ENCODE data around the gene ADCY5. TPM values are rescaled to one million over a fixed set of nuclear protein-coding genes. Genes with fewer than 3 reads are reported as not detected.

The ADCY5 gene
- total RNA-seq, 1 experiment from 2014 or later: 0.49 TPM

DNA sequence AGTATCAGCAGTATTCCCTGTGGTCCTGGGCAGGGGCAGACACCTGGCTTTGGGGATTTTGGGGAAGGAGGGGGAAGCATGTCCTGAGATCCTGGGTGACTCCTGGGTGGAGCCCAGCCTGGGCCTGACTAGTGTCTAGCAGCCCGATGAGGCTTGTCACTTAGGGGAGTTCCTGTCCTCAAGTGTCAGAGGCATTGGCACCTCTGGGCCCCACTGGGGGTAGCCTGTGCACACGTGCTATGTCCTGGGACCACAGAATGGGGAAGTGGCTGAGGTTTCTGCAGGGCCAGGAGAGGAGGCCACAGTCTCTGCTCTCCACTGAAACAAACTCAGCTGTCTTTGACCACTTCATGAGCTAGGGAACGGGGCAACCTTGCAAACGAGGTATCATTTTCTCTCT is 31.5 kb upstream of the ADCY5 start:
- ChIA-PET RAD21 (ENCODE audit: low non-redundant PET in 1 of 2, low total read pairs in 2 of 2, uncharacterized antibody in 2 of 2, unreplicated experiment in 2 of 2) (no interaction called here), CTCF (no interaction called here), POLR2A (no interaction called here)
- H3K27me3 ChIP-seq (ENCODE audit: insufficient read depth, low read length): peaks cover 5% of the 10 kb centered on the region; the same call in 1 of the 2 replicates
- no peak overlapping the region for H3K4me2 ChIP-seq (ENCODE audit: low read length)
- no peak overlapping the region for H2AFZ ChIP-seq (ENCODE audit: low read depth, low read length, poor library complexity, severe bottlenecking)
- H3K36me3 ChIP-seq (ENCODE audit: control insufficient read depth in 1 of 2, insufficient read depth in 2 of 2, low read length in 2 of 2): no peaks in the 10 kb centered on the region
- intact Hi-C loops (cut with micrococcal nuclease): no loop called here
- no peak for DNase-seq (ENCODE audit: low read depth, low spot score)
- no peak overlapping the region for H3K4me3 ChIP-seq (replicated peaks in 1 of 2; ENCODE audit: low read depth in 1 of 2, low read length in 2 of 2)
- no peak for ATAC-seq
- no TSS peak for BruUV-seq (replicated peaks)
- H3K9me2 ChIP-seq (ENCODE audit: insufficient read depth): no peaks in the 10 kb centered on the region
- no peak for TF ChIP-seq FOSL1 (IDR thresholded peaks at IDR 0.05; ENCODE audit: low read depth)
- TF ChIP-seq CBX3 (IDR thresholded peaks at IDR 0.05; ENCODE audit: low read depth): no peak
- no peak for TF ChIP-seq POLR2A (IDR thresholded peaks at IDR 0.05; ENCODE audit: borderline replicate concordance, extremely low read depth, insufficient read depth, insufficient read length)
- TF ChIP-seq POLR2AphosphoS5 (IDR thresholded peaks at IDR 0.05; ENCODE audit: low read depth, low read length): no peak
- TF ChIP-seq, protein P1, sequence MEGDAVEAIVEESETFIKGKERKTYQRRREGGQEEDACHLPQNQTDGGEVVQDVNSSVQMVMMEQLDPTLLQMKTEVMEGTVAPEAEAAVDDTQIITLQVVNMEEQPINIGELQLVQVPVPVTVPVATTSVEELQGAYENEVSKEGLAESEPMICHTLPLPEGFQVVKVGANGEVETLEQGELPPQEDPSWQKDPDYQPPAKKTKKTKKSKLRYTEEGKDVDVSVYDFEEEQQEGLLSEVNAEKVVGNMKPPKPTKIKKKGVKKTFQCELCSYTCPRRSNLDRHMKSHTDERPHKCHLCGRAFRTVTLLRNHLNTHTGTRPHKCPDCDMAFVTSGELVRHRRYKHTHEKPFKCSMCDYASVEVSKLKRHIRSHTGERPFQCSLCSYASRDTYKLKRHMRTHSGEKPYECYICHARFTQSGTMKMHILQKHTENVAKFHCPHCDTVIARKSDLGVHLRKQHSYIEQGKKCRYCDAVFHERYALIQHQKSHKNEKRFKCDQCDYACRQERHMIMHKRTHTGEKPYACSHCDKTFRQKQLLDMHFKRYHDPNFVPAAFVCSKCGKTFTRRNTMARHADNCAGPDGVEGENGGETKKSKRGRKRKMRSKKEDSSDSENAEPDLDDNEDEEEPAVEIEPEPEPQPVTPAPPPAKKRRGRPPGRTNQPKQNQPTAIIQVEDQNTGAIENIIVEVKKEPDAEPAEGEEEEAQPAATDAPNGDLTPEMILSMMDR (IDR thresholded peaks at IDR 0.05 in 2 of 3, conservative IDR thresholded peaks at IDR 0.05 in 1 of 3; ENCODE audit: borderline replicate concordance in 1 of 3, insufficient read depth in 1 of 3, low read depth in 2 of 3, low read length in 2 of 3): no peak
- TF ChIP-seq, protein P2, sequence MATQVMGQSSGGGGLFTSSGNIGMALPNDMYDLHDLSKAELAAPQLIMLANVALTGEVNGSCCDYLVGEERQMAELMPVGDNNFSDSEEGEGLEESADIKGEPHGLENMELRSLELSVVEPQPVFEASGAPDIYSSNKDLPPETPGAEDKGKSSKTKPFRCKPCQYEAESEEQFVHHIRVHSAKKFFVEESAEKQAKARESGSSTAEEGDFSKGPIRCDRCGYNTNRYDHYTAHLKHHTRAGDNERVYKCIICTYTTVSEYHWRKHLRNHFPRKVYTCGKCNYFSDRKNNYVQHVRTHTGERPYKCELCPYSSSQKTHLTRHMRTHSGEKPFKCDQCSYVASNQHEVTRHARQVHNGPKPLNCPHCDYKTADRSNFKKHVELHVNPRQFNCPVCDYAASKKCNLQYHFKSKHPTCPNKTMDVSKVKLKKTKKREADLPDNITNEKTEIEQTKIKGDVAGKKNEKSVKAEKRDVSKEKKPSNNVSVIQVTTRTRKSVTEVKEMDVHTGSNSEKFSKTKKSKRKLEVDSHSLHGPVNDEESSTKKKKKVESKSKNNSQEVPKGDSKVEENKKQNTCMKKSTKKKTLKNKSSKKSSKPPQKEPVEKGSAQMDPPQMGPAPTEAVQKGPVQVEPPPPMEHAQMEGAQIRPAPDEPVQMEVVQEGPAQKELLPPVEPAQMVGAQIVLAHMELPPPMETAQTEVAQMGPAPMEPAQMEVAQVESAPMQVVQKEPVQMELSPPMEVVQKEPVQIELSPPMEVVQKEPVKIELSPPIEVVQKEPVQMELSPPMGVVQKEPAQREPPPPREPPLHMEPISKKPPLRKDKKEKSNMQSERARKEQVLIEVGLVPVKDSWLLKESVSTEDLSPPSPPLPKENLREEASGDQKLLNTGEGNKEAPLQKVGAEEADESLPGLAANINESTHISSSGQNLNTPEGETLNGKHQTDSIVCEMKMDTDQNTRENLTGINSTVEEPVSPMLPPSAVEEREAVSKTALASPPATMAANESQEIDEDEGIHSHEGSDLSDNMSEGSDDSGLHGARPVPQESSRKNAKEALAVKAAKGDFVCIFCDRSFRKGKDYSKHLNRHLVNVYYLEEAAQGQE (IDR thresholded peaks at IDR 0.05; ENCODE audit: low read depth): no peak
- no peak for TF ChIP-seq YY1 (IDR thresholded peaks at IDR 0.05; ENCODE audit: extremely low read depth, insufficient replicate concordance, low read depth, low read length)
- TF ChIP-seq, protein P3, sequence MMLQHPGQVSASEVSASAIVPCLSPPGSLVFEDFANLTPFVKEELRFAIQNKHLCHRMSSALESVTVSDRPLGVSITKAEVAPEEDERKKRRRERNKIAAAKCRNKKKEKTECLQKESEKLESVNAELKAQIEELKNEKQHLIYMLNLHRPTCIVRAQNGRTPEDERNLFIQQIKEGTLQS (IDR thresholded peaks at IDR 0.05): no peak
- no peak for TF ChIP-seq EGR1 (IDR thresholded peaks at IDR 0.05; ENCODE audit: low read depth)
- no peak for TF ChIP-seq CEBPB (IDR thresholded peaks at IDR 0.05; ENCODE audit: low read depth)
- no peak for TF ChIP-seq EZH2phosphoT487 (IDR thresholded peaks at IDR 0.05; ENCODE audit: borderline replicate concordance)
- no peak for TF ChIP-seq EZH2 (IDR thresholded peaks at IDR 0.05)
- no peaks in the 10 kb centered on the region for H3K4me1 ChIP-seq (ENCODE audit: control insufficient read depth in 1 of 2, insufficient read depth in 2 of 2, low read length in 2 of 2)
- no peaks in the 10 kb centered on the region for H4K20me1 ChIP-seq (ENCODE audit: insufficient read depth)
- H3K9me3 ChIP-seq (ENCODE audit: control insufficient read depth in 1 of 2, insufficient read depth in 1 of 2, low read depth in 1 of 2, low read length in 2 of 2): no peaks in the 10 kb centered on the region
- H3K9ac ChIP-seq (ENCODE audit: low read length): no peak overlapping the region
- no peaks in the 10 kb centered on the region for H3K79me2 ChIP-seq (ENCODE audit: insufficient read depth, low read length)
- no peak overlapping the region for H3K27ac ChIP-seq (ENCODE audit: low read depth, low read length)
